Nephron progenitor cell (in vitro differentiated cells): ENCODE results near the gene SRA1.
"Not testable (repeated sequence)": the region's sequence is repeated elsewhere in the genome, so short reads cannot be mapped to it uniquely, and the experiment has no call there.

Experiments
- DNase-seq: peaks from one replicate; pipeline ENCODE4 v3.0.0; 2021
- H3K27ac Mint-ChIP-seq: 2 replicates; pipeline ENCODE4 v1.8.0; 2021; ENCODE audit warnings: mild to moderate bottlenecking, moderate library complexity, mixed read lengths
- H3K27me3 Mint-ChIP-seq: 2 replicates; pipeline ENCODE4 v1.8.0; 2021; ENCODE audit warnings: mild to moderate bottlenecking, low read depth, mixed read lengths; ENCODE audit not compliant: poor library complexity
- H3K36me3 Mint-ChIP-seq: 2 replicates; pipeline ENCODE4 v1.8.0; 2021; ENCODE audit warnings: low read depth, mixed read lengths
- H3K4me1 Mint-ChIP-seq: 2 replicates; pipeline ENCODE4 v1.8.0; 2021; ENCODE audit warnings: mixed read lengths
- H3K4me3 Mint-ChIP-seq: 2 replicates; pipeline ENCODE4 v1.8.0; 2021; ENCODE audit warnings: mild to moderate bottlenecking, moderate library complexity, mixed read lengths
- H3K9me3 Mint-ChIP-seq: 2 replicates; pipeline ENCODE4 v1.8.0; 2021; ENCODE audit warnings: mild to moderate bottlenecking, moderate library complexity, mixed read lengths
- TF ChIP-seq, protein P1 (sequence below): fragments of 200-600 bp; sonication (generic); IDR thresholded peaks from 2 replicates; pipeline ENCODE4 v1.5.0; 2021; ENCODE audit warnings: antibody characterized with exemption

The SRA1 gene

DNA sequence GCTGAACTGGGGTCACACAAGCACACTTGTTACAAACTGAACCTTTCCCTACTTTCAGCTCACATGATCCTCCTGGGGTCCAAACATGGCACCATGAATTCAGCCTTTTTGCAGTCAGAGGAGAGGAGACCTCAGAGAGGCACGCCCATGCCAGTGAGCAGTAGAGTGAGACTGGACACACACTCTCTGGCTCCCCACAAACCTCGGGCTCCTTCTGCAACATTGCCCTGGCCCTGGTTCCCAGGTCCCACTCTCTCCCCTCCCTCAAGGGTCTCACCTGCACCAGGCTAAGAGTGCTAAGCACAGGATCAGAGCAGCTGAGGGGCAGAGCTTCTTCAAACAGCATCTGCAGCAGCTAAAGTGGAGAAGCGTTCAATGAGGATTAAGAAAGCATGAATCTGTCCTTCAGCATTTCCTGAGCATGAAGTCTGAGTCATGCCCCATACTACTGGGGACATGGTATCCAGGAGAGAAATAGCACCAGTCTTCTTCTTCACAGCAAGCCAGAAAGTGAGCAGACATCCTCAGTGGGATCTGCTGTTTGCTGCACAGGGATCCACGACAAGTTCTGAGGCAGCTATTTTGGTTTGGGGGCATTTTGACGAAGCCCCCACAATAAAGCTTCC is 34.6 kb upstream of the SRA1 start:
- Mint-ChIP-seq H3K36me3 (no peaks in the 10 kb centered on the region), H3K27ac (no peak overlapping the region), H3K9me3 (no peaks in the 10 kb centered on the region), H3K4me1 (no peaks in the 10 kb centered on the region), H3K4me3 (no peak overlapping the region), H3K27me3 (peaks cover 40% of the 10 kb centered on the region)
- TF ChIP-seq, protein P1, sequence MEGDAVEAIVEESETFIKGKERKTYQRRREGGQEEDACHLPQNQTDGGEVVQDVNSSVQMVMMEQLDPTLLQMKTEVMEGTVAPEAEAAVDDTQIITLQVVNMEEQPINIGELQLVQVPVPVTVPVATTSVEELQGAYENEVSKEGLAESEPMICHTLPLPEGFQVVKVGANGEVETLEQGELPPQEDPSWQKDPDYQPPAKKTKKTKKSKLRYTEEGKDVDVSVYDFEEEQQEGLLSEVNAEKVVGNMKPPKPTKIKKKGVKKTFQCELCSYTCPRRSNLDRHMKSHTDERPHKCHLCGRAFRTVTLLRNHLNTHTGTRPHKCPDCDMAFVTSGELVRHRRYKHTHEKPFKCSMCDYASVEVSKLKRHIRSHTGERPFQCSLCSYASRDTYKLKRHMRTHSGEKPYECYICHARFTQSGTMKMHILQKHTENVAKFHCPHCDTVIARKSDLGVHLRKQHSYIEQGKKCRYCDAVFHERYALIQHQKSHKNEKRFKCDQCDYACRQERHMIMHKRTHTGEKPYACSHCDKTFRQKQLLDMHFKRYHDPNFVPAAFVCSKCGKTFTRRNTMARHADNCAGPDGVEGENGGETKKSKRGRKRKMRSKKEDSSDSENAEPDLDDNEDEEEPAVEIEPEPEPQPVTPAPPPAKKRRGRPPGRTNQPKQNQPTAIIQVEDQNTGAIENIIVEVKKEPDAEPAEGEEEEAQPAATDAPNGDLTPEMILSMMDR: no peak
- no peak for DNase-seq

DNA sequence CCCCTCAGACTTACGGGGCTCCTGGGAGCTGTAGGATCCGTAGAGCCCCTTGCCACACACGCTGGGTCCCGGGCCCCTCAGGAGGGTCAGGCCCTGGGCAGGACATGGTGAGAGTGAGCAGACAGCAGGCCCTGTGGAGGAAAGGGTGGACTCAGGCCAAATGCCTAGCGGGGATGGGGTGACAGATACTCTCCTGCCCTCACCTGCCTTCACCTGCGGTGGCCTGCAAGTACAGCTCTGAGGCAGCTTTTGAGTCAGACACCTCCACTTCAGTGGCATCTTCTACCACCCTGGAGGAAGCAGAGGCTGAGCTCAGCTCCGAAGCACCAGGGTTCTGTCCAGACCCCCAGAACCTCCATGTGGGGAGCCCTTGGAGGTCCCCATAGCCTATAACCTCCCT is 33.6 kb upstream of the SRA1 start:
- Mint-ChIP-seq H3K36me3 (no peaks in the 10 kb centered on the region), H3K4me1 (no peaks in the 10 kb centered on the region), H3K27me3 (peaks cover 36% of the 10 kb centered on the region), H3K27ac (no peak overlapping the region), H3K4me3 (no peak overlapping the region), H3K9me3 (no peaks in the 10 kb centered on the region)
- TF ChIP-seq, protein P1: no peak
- DNase-seq: no peak

DNA sequence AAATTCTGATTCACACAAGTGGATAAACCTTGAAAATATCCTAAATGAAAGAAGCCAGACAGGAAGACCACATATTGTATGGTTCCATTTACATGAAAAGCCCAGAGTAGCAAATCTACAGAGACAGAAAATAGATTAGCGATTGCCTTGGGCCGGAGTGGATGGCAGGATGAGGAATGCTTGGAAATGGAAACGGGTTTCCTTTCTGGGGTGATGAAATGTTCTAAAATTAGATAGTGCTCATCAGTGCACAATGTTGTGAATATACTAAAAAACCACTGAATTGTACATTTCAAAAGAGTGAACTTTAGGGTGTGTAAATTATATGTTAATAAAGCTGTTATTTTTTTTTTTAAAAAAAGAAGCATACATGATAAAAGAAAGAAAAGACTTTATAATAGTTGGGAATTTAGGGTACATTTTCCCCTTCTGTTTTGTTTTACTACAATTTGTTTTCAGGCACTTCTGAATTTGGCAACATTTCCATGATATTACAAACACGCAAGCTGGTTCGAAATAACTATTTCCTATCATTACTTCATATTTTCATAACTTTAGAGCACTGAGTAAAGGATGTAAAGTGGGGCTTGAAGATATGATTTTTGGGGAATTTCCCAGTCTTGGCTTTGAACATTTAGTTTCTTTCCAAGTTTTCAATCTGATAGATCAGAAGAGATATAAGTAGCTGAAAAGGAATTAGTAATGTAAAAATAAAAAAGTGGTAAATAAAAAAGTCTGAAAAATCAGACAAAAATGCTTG is 31.2 kb upstream of the SRA1 start:
- Mint-ChIP-seq H3K36me3 (no peaks in the 10 kb centered on the region), H3K27ac (no peak overlapping the region), H3K27me3 (peaks cover 28% of the 10 kb centered on the region), H3K4me1 (no peaks in the 10 kb centered on the region), H3K4me3 (no peak overlapping the region), H3K9me3 (peaks cover 5% of the 10 kb centered on the region)
- no peak for DNase-seq
- TF ChIP-seq, protein P1: no peak

DNA sequence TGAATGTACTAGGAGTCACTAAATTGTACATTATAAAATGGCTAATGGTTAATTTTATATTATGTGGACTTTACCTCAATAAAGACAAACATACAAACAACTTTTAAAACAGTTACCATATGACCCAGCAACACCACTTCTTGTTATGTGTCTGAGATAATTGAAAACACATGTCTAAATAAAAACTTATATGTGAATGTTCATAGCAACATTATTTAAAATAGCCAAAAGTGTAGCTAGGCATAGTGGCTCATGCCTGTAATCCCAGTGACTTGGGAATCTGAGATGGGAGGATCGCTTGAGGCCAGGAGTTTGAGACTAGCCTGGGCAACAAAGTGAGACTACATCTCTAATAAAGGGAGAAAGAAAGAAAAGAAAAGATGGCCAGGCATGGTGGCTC is 30.2 kb upstream of the SRA1 start:
- peaks cover 13% of the 10 kb centered on the region for H3K9me3 Mint-ChIP-seq
- H3K4me3 Mint-ChIP-seq: no peak overlapping the region
- peaks cover 36% of the 10 kb centered on the region for H3K27me3 Mint-ChIP-seq
- H3K4me1 Mint-ChIP-seq: no peaks in the 10 kb centered on the region
- no peaks in the 10 kb centered on the region for H3K36me3 Mint-ChIP-seq
- TF ChIP-seq, protein P1: no peak
- DNase-seq: no peak
- no peak overlapping the region for H3K27ac Mint-ChIP-seq

DNA sequence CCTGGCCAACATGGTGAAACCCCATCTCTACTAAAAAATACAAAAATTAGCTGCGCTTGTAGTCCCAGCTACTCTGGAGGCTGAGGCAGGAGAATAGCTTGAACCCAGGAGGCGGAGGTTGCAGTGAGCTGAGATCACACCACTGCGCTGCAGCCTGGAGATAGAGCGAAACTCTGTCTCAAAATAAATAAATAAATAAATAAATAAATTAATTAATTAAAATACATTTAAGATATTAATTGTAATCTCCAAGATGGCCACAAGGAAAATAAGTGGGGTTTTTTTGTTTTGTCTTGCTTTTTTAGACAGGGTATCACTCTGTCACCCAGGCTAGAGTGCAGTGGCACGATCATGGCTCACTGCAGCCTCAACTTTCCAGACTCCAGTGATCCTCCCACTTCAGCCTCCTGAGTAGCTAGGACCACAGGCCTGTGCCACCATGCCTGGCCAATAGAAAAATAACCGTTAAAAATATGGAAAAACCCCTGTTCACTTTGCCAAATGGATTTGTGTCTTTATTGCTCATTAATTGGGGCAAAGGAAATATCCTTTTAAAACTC is 22.0 kb upstream of the SRA1 start:
- H3K4me3 Mint-ChIP-seq, H3K4me1 Mint-ChIP-seq, H3K36me3 Mint-ChIP-seq, DNase-seq, H3K27ac Mint-ChIP-seq: not testable (repeated sequence)
- Mint-ChIP-seq H3K9me3 (peaks cover 16% of the 10 kb centered on the region), H3K27me3 (peaks cover 52% of the 10 kb centered on the region)

DNA sequence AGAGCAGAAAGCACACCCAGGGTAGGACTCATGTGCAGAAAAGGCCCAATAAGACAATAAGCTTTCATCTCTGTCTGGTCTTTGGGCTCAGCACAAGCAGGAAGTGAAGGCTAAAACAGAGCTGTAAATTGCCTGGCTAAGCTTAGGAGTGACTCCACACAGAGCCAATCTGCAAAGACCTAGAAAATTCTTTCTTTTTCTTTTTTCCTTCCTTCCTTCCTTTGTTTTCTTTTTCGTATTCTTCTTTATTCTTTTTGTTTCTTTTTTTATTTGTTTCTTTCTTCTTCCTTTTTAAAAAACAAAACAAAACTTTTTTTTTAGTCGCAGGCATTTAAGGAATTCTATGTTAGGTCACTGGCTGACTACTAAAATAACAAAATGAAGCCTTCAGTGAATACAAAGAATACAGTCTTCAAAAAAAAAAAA is 19.5 kb upstream of the SRA1 start:
- Mint-ChIP-seq H3K4me3 (no peak overlapping the region), H3K36me3 (no peaks in the 10 kb centered on the region), H3K9me3 (peaks cover 3% of the 10 kb centered on the region), H3K27me3 (peaks cover 41% of the 10 kb centered on the region), H3K27ac (no peak overlapping the region), H3K4me1 (no peaks in the 10 kb centered on the region)
- TF ChIP-seq, protein P1: no peak
- no peak for DNase-seq
